ENCODE results near the gene B3GALT6. TPM values are rescaled to one million over a fixed set of nuclear protein-coding genes. Genes with fewer than 3 reads are reported as not detected.

The B3GALT6 gene
- total RNA-seq, 2 donors from 2014 or later: 18.4 to 35.6 TPM

DNA sequence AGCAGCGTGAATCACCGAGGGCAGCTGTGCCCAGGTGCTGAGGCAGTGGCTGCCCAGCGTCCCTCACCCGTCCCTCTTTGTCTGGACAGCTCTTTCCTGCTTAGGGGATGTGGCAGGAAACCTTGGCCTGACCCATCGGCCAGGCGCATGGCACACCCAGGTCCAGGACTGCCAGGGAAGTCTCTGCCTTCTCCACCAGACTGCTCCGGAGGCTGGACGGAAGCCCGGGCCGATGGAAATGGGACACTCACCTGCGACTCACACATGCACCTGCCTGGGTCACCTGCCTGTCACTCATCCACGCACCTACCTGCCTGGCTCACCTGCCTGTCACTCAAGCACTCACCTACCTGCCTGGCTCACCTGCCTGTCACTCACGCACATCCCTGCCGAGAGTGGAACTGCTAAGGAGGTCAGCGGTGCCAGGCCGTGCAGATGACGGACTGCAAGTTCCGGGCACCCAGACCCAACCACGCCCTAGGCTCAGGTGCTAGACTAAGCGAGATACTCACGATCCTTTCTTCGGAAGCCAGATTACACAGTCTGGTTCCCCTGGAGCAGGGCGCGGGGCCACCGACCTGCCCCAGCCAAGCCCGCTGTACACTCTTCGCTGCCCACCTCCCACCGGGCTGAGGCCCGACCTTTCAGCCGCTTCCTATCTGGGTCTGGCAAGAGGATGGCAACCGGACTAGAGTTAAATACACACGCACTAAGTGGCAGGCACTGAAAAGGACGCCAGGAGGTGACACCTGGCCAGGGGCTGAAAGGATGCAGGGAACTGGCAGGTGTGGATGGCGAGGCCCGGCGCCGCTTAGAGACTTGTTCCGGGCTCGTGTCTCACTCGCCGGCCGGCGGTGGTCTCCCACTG lies 40.5 kb downstream of the B3GALT6 start:
- ATAC-seq: no peak
- intact Hi-C loops (cut with DNase I): no loop called here
- TF ChIP-seq, protein P1, sequence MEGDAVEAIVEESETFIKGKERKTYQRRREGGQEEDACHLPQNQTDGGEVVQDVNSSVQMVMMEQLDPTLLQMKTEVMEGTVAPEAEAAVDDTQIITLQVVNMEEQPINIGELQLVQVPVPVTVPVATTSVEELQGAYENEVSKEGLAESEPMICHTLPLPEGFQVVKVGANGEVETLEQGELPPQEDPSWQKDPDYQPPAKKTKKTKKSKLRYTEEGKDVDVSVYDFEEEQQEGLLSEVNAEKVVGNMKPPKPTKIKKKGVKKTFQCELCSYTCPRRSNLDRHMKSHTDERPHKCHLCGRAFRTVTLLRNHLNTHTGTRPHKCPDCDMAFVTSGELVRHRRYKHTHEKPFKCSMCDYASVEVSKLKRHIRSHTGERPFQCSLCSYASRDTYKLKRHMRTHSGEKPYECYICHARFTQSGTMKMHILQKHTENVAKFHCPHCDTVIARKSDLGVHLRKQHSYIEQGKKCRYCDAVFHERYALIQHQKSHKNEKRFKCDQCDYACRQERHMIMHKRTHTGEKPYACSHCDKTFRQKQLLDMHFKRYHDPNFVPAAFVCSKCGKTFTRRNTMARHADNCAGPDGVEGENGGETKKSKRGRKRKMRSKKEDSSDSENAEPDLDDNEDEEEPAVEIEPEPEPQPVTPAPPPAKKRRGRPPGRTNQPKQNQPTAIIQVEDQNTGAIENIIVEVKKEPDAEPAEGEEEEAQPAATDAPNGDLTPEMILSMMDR (IDR thresholded peaks at IDR 0.05): no peak
- peak in 2 of 3 donors; percentile 23 to 25 for TF ChIP-seq POLR2A (IDR thresholded peaks at IDR 0.05)
- peak; percentile 29 to 58 (median 40) for DNase-seq
- no peaks in the 10 kb centered on the region for H3K27me3 ChIP-seq
- H3K4me3 ChIP-seq: peak overlapping the region; percentile 68 to 70
- H3K27ac ChIP-seq: peak overlapping the region in 3 of 4 donors; percentile 58 to 79 (median 70)
- no peaks in the 10 kb centered on the region for H3K9me3 ChIP-seq
- H3K36me3 ChIP-seq (replicated peaks in 1 of 2; ENCODE audit: insufficient read depth in 1 of 2, low read depth in 2 of 2): no peaks in the 10 kb centered on the region
- peaks cover 34% of the 10 kb centered on the region for H3K4me1 ChIP-seq
- 9 to 11% methylated on average over 10 to 43 of the region's 43 CpGs for WGBS, 2 donors

DNA sequence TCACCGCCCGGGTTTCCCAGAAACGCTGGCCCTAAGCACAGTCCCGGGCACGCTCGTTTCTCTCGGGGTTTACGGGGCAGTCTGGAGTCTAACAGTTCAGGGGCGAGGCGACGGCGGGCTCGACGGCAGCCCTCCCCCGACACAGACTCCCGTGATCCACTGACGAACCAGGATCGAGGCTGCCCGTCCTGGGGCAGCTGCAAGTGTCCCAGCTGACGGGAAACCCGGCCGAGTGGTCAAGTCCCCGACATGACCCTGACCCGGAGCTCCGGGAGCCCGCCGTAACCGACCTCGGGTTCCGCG lies 41.1 kb downstream of the B3GALT6 start:
- Histone ChIP-seq H3K27me3 (no peaks in the 10 kb centered on the region), H3K27ac (peak overlapping the region; percentile 45 to 79 (median 64)), H3K9me3 (no peaks in the 10 kb centered on the region), H3K4me1 (peaks cover 34% of the 10 kb centered on the region), H3K36me3 (replicated peaks in 1 of 2; ENCODE audit: insufficient read depth in 1 of 2, low read depth in 2 of 2) (no peaks in the 10 kb centered on the region), H3K4me3 (peak overlapping the region; percentile 68 to 70)
- no peak for ATAC-seq
- WGBS, 2 donors: 0% methylated on average over 1 to 30 of the region's 31 CpGs
- intact Hi-C loops (cut with DNase I): no loop called here
- no peak for DNase-seq
- TF ChIP-seq, protein P1 (IDR thresholded peaks at IDR 0.05): no peak
- TF ChIP-seq POLR2A (IDR thresholded peaks at IDR 0.05): no peak

DNA sequence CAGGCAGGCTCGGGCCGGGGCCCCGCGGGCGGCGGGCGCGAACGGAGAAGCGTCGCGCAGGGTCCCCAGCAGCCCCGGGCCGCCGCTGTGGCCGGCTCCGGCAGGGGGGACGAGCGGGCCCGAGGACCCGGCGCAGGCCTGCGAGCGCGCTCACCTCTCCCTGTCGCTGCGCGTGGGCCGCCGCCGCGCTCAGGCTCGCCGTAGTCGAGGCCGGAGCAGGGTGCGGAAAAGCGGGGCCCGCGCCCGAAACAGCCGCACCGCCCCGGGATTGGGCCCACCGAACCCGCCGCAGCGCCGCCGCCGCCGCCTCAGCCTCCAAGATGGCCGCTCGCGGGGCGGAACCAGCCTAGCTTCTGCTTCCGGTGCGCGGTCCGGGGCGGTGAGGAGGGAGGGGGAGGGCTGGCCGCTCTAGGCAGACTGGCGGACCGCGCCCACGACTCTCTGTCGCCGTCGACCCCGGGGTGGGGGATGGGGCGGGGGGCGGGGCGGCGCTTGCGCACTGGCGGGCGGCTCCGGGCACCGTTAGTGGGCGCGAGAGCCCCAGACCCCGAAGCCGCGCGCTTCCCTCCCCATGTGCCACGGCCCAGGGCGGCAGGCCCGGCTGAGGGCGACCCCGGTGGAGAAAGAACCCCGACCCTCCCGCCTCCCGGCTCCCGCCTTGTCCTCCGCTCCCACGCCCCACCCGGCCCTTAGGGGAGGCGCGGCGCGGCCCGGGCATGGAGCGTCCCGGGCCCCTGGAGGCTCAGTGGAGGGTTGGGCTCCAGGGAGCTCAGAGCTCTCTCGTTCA lies 41.7 kb downstream of the B3GALT6 start, which contains the start of gene UBE2J2:
TSS of gene UBE2J2 (minus strand) at position 343 of the 787 bp plus-strand sequence. CDS start 5,862 bp downstream, outside the sequence.
- Histone ChIP-seq H3K4me3 (peak within 1 kb of the TSS; percentile 68 to 70), H3K4me1 (peaks cover 34% of the 10 kb centered on the region), H3K36me3 (replicated peaks in 1 of 2; ENCODE audit: insufficient read depth in 1 of 2, low read depth in 2 of 2) (no peaks in the 10 kb centered on the region), H3K27me3 (no peaks in the 10 kb centered on the region), H3K27ac (peak within 1 kb of the TSS; percentile 45 to 79 (median 64)), H3K9me3 (no peaks in the 10 kb centered on the region)
- WGBS, 2 donors: 0 to 20% methylated on average over 1 to 63 of the region's 105 CpGs
- peak; percentile 97 for ATAC-seq
- intact Hi-C loops (cut with DNase I): no loop called here
- DNase-seq: peak; percentile 94 to 97 (median 96)
- TF ChIP-seq POLR2A (IDR thresholded peaks at IDR 0.05): peak; percentile 22 to 58 (median 46)
- TF ChIP-seq, protein P1 (IDR thresholded peaks at IDR 0.05): no peak

DNA sequence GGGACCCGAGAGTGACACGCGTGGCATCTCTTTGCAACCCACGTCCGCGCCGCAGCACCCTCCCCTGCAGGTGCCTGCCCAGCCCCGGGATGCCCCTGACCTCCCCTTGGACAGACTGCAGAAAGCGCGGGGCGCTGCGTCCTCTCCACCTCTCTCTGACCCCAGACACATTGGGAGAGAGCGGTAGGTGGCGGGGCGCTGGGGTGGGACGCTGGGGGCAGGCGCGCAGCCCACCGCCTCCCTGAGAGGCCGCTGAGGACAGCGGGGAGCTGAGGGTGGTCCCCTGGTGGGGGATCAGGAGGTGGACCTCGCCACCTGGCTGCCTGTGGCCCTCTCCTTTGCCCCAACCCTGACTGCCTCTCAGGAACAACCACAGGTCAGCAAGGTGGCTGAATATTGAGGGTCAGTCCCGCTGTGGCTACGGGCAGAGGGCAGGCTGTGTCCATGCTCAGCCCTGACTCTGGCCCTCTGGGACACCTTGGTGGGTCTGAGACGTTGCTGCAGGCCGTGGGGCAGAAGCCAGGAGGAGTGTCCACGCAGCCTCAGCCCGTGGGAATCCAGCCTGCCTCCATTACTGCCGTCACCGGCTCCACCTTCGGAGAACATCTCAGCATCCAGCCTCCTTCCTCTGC lies 42.4 kb downstream of the B3GALT6 start:
- Histone ChIP-seq H3K9me3 (no peaks in the 10 kb centered on the region), H3K27me3 (no peaks in the 10 kb centered on the region), H3K4me3 (peak overlapping the region; percentile 68 to 70), H3K36me3 (replicated peaks in 1 of 2; ENCODE audit: insufficient read depth in 1 of 2, low read depth in 2 of 2) (no peaks in the 10 kb centered on the region), H3K4me1 (peaks cover 34% of the 10 kb centered on the region), H3K27ac (peak overlapping the region; percentile 26 to 79 (median 64))
- DNase-seq (no peak), ATAC-seq (no peak)
- TF ChIP-seq, protein P1 (IDR thresholded peaks at IDR 0.05): no peak
- no peak for TF ChIP-seq POLR2A (IDR thresholded peaks at IDR 0.05)
- WGBS, 2 donors: 26 to 66% methylated on average over 8 to 27 of the region's 31 CpGs
- intact Hi-C loops (cut with DNase I): no loop called here

All from body of pancreas (tissue), 4 donors.